Stimulated activated CD8-positive, alpha-beta memory T cell treated with anti-CD3 and anti-CD28 coated beads, Interleukin-4, amount 100 ng/mL, for 24 hours (primary cell): Measurements from ENCODE around the gene SYK.
A peak's percentile ranks its signal among the peaks of the same experiment; 100 is the strongest.
"Not testable (repeated sequence)": the region's sequence is repeated elsewhere in the genome, so short reads cannot be mapped to it uniquely, and the experiment has no call there.

Experiments used
- DNase-seq: peaks from one replicate; pipeline ENCODE4 v3.0.0-alpha.2; 2020; ENCODE audit warnings: low read depth

The SYK gene

GRCh38 chr9:90801241-90801972 is at the start of gene SYK:
SYK (plus strand) TSS chr9:90801819; CDS start chr9:90843899, 42,080 bp downstream.
- DNase-seq = no peak

DNA sequence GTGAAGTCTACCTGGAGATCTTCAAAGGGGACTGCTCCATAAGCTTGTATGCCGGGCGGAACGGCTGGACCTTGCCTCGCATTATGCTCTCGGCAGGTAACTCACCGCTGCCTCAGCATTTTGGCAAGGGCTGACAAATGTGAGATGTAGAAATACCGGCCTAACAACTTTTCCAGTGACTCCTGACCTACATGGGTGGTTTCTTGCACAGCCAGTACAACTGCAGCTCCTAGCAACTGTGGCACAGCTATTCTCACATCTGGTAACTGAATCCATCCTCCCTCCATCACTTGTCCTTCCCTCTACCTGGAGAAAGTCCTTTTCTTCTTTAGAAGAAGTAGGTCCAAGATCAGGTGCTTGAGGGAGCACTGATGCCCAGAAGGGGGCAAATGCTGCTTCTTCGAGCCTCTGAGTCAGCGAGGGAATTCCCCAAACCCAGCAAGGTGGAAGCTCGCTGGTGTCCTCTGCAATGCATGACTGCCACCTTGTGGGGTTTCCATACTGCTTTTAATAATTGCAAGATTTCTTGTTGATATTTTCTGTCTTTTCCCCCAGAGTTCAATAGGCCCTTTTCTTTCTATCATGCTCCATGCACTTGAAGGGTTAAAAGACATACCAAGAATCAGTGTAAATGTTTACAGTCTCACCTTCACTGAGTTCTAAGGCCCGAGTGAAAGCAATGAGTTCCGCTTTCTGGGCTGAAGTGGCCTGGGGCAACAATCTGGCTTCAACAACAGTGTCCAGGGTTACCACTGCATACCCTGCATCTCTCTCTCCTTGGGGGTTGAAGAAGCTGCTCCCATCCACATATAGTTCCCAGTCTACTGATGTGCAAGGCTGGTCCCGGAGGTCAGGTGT is 45.9 kb upstream of the SYK start:
- DNase-seq = peak; percentile 47

DNA sequence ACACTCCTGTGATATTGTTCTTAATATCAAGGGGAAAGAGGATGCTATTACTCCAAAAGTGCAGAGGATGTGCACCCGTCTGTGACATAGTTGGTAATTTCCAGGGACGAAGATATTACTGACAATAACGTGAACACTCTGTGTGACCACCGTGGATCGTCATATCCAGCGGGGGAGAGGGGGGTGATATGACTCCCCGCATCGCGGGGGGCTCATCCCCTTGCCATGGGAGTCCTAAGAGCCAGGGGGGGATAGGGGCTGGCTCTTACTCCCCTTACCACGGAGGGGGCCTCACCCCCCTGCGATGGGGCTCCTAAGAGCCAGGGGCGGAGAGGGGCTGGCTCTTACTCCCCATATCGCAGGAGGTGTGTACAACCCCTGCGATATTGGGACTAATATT is 41.0 kb upstream of the SYK start:
- DNase-seq = not testable (repeated sequence)

DNA sequence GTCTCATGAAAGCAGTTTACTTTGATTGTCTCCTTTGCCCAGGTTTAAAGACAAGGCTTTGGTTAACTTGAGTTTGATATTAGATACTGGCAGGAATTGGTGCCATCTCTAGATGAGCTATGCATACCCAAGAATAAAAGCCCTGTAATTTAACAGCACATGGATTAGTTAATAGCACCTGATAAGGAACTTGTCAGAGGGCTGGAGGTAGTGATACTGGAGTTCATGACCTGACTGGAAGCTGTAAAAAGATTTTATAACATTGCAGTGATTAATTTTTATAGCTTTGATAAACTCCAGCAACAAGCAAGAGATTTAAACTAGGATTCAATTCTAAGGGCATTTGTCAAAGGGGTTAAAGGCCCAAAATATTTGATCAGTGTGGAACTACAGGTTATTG is 34.9 kb upstream of the SYK start:
- DNase-seq = no peak

GRCh38 chr9:90767523-90768100 is 34.0 kb upstream of the SYK start:
- DNase-seq = no peak

DNA sequence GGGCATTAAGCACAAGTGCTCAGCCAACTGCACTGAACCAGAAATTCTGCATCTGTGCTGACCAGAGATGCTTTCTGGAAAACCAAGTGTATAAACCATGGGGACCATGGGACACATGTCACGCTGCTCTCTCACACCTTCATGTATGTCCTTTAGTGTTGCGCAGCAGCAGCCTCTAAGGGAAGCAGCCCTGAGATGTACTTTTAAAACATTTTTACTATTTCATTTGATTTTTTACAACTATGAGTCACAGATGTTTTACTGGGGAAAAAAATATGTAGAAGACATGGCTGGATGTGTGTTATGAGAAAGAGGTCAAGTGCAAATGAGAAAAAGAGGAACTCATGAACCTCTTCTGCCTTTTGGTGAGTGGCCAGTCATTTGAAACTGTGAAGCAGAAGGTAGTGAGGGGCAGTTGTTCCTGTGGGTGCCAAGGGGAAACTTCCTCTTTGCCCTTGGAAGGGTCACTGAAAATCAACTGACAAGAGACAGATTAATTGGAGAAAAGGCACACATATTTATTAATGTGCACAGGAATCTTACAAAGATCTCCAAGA is 31.4 kb upstream of the SYK start:
- no peak for DNase-seq

DNA sequence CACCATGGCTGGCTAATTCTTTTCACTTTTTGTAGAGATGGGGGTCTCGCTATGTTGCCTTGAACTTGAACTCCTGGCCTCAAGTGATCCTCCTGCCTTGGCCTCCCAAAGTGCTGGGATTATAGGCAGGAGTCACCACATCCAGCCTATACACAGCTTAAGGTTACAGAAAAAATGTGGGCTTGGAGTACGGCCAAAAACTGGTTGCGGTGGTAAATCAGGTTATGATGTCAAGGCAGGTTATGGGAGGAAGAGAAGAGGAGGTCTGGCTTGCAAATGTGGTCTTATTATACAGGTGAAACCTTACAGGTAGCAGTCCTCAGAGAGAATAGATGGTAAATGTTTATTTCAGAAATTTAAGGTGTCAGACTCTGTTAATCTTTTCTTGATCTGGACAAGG is 30.7 kb upstream of the SYK start:
- no peak for DNase-seq

- DNase-seq = no peak
Measured at GRCh38 chr9:90772386-90772785, 29.2 kb upstream of the SYK start.

- no peak for DNase-seq
Measured at GRCh38 chr9:90773617-90774016, 28.0 kb upstream of the SYK start.

DNA sequence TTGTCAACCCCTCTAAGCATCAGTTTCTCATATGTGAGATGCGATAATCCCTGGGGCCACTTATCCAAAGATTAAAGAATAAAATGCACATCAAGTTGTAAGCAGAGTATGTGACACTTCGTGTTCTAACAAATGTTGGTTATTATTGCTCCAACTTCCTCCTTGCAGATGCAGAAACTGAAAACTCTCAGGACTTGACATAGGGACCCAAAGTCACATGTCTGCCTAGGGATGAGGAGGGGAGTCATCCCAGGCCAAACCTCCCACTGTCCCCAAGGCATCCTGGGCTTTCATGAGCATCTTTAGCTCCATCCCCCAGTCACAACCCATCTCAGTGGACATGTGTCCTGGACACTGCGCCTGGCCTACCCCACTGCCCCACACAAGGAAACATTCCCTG is 27.5 kb upstream of the SYK start:
- no peak for DNase-seq

DNA sequence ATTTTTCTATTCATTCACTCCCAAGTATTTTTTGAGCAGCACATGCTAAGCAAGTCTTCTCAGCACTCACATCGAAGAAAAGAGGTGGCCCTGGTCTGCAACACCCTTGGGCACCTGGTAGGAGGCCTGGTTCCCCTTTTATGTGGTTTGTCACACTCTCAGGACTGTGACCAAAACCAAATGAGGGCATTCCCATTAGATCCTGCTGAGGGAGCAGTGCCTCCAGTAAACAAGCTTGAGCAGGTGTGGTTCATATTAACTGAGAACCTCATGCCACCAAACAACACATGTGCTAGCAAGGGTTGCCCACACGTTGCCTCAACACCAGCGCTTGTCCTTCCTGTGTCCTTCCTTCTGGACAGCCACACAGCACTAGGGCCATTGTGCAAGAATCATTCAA is 26.9 kb upstream of the SYK start:
- no peak for DNase-seq

DNA sequence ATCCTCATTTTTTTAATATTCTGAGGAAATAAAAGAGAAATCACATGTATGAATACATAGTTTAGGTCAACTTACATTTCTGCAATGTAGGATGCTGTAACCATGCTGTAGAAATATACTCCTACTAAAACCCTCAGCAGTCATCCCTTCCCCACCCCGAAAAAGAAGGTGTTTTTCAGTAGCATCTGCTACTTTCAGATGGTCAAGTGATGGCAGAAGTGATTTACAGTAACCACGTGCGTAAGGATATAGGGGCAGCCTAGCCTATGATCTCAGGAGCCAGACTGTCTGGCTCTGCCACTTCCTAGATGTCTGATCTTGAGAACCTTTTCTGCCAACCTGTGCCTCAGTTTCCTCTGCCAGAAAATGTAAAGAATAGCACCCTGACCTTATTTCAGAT is 26.0 kb upstream of the SYK start:
- no peak for DNase-seq

DNA sequence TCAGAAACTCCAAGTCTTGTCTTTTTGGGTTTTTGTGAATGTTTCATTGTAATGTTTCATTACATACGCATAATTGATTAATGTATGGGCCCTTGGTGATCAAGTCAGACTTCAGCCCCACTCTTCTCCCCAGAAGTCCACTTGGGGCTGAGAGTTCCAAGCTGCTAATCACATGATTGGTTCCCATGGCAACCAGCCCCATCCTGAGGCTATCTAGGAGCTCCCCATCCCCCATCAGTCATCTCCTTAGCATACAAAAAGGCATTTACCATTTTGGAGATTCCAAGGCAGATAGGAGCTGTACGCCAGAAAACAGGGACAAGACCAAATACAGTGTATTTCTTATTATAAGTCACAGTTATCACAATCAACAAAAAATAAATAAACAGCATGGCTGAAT is 22.9 kb upstream of the SYK start:
- DNase-seq = no peak

GRCh38 chr9:90783552-90783951 is 18.1 kb upstream of the SYK start:
- DNase-seq = no peak

GRCh38 chr9:90783964-90784363 is 17.7 kb upstream of the SYK start:
- DNase-seq = no peak

GRCh38 chr9:90787771-90788460 is 13.7 kb upstream of the SYK start:
- DNase-seq = no peak

DNA sequence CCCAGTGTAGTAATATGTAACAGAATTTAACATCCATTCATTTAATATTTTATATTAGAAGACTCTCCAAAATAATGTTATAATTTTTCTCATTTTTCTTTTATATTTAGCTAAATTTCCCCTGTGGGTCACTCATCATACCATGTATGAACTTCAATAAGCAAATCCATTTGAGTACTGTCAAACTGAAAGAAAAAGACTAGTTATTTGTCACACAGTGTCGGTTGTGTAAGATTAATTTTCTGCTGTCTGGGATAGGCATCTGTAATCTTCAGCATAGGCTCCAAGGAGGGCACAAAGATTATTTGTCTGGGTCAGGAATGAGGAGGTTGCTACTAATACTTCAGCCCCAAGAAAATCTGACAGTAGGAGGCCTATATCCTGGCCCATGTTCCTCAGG is 13.1 kb upstream of the SYK start:
- not testable (repeated sequence) for DNase-seq

GRCh38 chr9:90789408-90789807 is 12.2 kb upstream of the SYK start:
- DNase-seq = no peak

GRCh38 chr9:90789862-90790261 is 11.8 kb upstream of the SYK start:
- DNase-seq = no peak

- not testable (repeated sequence) for DNase-seq
Measured at GRCh38 chr9:90793024-90793423, 8.6 kb upstream of the SYK start.

DNA sequence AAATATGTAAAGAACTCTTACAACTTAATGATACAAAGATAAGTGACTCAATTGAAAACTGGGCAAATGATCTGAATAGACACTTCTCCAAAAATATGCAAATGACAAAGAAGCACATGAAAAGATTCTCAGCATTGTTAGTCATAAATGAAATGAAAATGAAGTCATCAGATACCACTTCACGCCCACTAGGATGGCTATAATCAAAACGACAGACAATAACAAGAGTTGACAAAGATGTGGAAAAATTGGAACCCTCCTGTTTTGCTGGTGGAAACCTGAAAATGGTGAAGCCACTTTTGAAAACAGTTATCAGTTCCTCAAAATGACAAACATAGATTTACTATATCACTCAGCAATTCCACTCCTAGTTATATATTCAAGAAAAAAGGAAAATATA is 7.9 kb upstream of the SYK start:
- no peak for DNase-seq

DNA sequence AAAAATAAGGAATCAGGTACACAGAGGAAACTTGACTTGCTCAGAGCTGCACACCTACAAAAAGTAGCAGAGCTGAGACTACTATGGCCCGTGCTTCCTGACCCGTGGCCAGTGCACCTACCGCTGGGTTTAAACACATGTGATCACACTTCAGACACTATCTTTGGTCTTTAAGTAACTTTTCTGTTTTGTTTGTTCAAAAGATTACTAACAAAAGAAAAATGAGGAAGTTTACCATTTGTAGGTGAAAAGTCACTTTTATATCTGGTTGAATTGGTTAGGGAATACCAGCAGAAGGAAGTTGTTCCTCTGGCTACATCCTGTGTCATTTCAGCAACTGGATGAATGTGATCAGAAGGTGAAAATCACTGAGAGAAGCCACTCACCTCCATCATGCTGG is 6.5 kb upstream of the SYK start:
- DNase-seq = no peak
